ENCODE results near the gene PIGL. TPM values are rescaled to one million over a fixed set of nuclear protein-coding genes. Genes with fewer than 3 reads are reported as not detected.

Gene PIGL
- total RNA-seq, 1 donor from 2014 or later = 29.5 TPM

GRCh38 chr17:16241906-16242399, 24.9 kb downstream of the PIGL start:
- DNase-seq (no peak), ATAC-seq (no peak)
- Histone ChIP-seq H3K27ac (no peak overlapping the region), H3K4me3 (no peak overlapping the region), H3K27me3 (no peaks in the 10 kb centered on the region), H3K36me3 (no peaks in the 10 kb centered on the region), H3K4me1 (no peaks in the 10 kb centered on the region), H3K9me3 (no peaks in the 10 kb centered on the region)
- intact Hi-C loops (cut with DNase I) = no loop called here
- no peak for TF ChIP-seq CTCF (IDR thresholded peaks at IDR 0.05)

- Histone ChIP-seq H3K9me3 (no peaks in the 10 kb centered on the region), H3K36me3 (no peaks in the 10 kb centered on the region), H3K4me3 (no peak overlapping the region), H3K27ac (no peak overlapping the region), H3K4me1 (no peaks in the 10 kb centered on the region), H3K27me3 (no peaks in the 10 kb centered on the region)
- intact Hi-C loops (cut with DNase I) = no loop called here
- no peak for ATAC-seq
- DNase-seq = no peak
- TF ChIP-seq CTCF (IDR thresholded peaks at IDR 0.05) = no peak
Observed at GRCh38 chr17:16243385-16243784, 26.4 kb downstream of the PIGL start.

- Histone ChIP-seq H3K9me3 (no peaks in the 10 kb centered on the region), H3K36me3 (no peaks in the 10 kb centered on the region), H3K27ac (no peak overlapping the region), H3K4me1 (no peaks in the 10 kb centered on the region), H3K4me3 (no peak overlapping the region), H3K27me3 (no peaks in the 10 kb centered on the region)
- intact Hi-C loops (cut with DNase I) = no loop called here
- no peak for ATAC-seq
- no peak for DNase-seq
- no peak for TF ChIP-seq CTCF (IDR thresholded peaks at IDR 0.05)
Observed at GRCh38 chr17:16243801-16244567, 27.0 kb downstream of the PIGL start.

- no peak for TF ChIP-seq CTCF (IDR thresholded peaks at IDR 0.05)
- no peaks in the 10 kb centered on the region for H3K4me1 ChIP-seq
- no peak overlapping the region for H3K4me3 ChIP-seq
- no peak overlapping the region for H3K27ac ChIP-seq
- ATAC-seq (no peak), DNase-seq (no peak)
- H3K9me3 ChIP-seq = no peaks in the 10 kb centered on the region
- H3K27me3 ChIP-seq = no peaks in the 10 kb centered on the region
- intact Hi-C loops (cut with DNase I) = no loop called here
- no peaks in the 10 kb centered on the region for H3K36me3 ChIP-seq
Observed at GRCh38 chr17:16247586-16247984, 30.6 kb downstream of the PIGL start.

GRCh38 chr17:16250635-16251034, 33.6 kb downstream of the PIGL start:
- intact Hi-C loops (cut with DNase I) = no loop called here
- no peaks in the 10 kb centered on the region for H3K36me3 ChIP-seq

More at GRCh38 chr17:16250635-16251034, 33.6 kb downstream of the PIGL start:
- no peaks in the 10 kb centered on the region for H3K27me3 ChIP-seq
- H3K27ac ChIP-seq = no peak overlapping the region
- ATAC-seq (no peak), DNase-seq (no peak)
- peaks cover 10% of the 10 kb centered on the region for H3K4me1 ChIP-seq
- H3K9me3 ChIP-seq = no peaks in the 10 kb centered on the region
- no peak for TF ChIP-seq CTCF (IDR thresholded peaks at IDR 0.05)
- no peak overlapping the region for H3K4me3 ChIP-seq
